ENCODE measurements around the gene TMEM134. TPM values are rescaled to one million over a fixed set of nuclear protein-coding genes. Genes with fewer than 3 reads are reported as not detected.

Gene TMEM134
- polyA plus RNA-seq, 4 donors: 70.3 to 119 (median 71.2) TPM

DNA sequence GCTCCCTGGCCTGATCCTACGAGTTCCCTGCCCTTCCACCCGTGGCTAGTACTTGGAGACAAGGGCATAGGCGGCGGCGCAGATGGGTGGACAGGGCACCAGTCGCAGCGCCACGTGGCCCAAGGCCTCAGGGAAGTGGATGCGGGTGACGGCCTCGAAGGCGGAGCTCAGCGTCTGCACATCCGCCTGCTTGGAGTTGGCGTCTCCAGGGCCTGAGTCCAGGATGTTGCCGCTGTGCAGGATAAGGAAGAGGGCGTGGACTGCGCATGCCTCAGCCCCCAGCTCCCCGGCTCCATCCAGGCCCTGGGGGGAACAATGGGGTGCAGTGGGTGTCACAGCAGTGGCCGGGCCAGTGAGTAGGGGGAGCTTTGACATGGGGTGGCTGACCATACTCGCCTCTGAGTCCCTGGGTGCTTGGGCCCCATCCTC is 29.5 kb upstream of the TMEM134 start:
- Histone ChIP-seq H3K36me3 (ENCODE audit: control insufficient read depth in 3 of 3, insufficient read depth in 2 of 3, low read depth in 1 of 3, low read length in 3 of 3) (peaks cover 14 to 92% (median 14%) of the 10 kb centered on the region in 3 donors), H3K4me1 (ENCODE audit: control insufficient read depth in 3 of 3, insufficient read depth in 2 of 3, low read depth in 1 of 3, low read length in 2 of 3) (peaks cover 0 to 13% (median 2%) of the 10 kb centered on the region in 3 donors), H3K4me3 (ENCODE audit: low read depth in 1 of 3, low read length in 3 of 3) (no peak overlapping the region), H3K27ac (ENCODE audit: low read depth in 1 of 3, low read length in 2 of 3) (no peak overlapping the region), H3K9me3 (ENCODE audit: control insufficient read depth in 2 of 2, insufficient read depth in 1 of 2, low read depth in 1 of 2, low read length in 1 of 2) (no peaks in the 10 kb centered on the region), H3K27me3 (ENCODE audit: control insufficient read depth in 3 of 3, insufficient read depth in 3 of 3, low read length in 3 of 3) (no peaks in the 10 kb centered on the region)
- whole genome bisulfite sequencing, 3 donors: 89 to 94% (median 89%) methylated on average over 21 of the region's 21 CpGs
- FAIRE-seq (no peak), DNase-seq (no peak)

DNA sequence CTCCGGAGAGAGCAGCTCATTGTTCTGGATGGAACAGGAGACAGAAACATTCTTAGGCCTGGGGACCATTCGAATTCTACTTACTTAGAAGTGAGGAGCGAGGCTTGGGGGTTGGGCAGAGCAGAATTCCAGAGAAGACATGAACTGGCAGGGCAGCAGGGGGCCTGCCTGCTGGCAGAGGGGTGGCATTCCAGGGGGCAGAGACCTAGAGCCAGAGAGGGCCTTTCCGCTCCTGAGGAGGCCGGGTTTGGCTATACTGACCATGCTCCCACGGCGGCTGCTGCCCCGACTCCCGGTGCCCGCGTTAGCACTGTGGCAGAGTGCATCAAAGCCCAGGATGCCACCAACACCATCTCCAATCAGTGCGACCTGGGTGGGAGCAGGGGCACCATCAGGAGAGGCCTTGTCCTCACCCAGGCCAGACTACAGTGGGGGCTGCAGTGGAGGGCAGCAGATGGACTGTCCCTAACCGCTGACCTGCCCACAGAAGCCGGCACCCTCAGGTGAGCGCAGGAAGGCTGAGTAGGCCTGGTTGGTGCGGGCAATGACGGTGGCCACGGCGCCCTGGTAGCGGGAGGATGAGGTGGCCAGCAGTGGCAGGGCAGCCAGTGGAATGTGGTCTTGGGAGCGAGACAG is 28.7 kb upstream of the TMEM134 start:
- Histone ChIP-seq H3K4me3 (ENCODE audit: low read depth in 1 of 3, low read length in 3 of 3) (no peak overlapping the region), H3K9me3 (ENCODE audit: control insufficient read depth in 2 of 2, insufficient read depth in 1 of 2, low read depth in 1 of 2, low read length in 1 of 2) (no peaks in the 10 kb centered on the region), H3K27ac (ENCODE audit: low read depth in 1 of 3, low read length in 2 of 3) (no peak overlapping the region), H3K27me3 (ENCODE audit: control insufficient read depth in 3 of 3, insufficient read depth in 3 of 3, low read length in 3 of 3) (no peaks in the 10 kb centered on the region), H3K4me1 (ENCODE audit: control insufficient read depth in 3 of 3, insufficient read depth in 2 of 3, low read depth in 1 of 3, low read length in 2 of 3) (peaks cover 0 to 7% (median 0%) of the 10 kb centered on the region in 3 donors), H3K36me3 (ENCODE audit: control insufficient read depth in 3 of 3, insufficient read depth in 2 of 3, low read depth in 1 of 3, low read length in 3 of 3) (peaks cover 14 to 94% (median 21%) of the 10 kb centered on the region in 3 donors)
- DNase-seq (no peak), FAIRE-seq (no peak)
- WGBS, 3 donors: 94 to 97% (median 96%) methylated on average over 21 of the region's 21 CpGs

DNA sequence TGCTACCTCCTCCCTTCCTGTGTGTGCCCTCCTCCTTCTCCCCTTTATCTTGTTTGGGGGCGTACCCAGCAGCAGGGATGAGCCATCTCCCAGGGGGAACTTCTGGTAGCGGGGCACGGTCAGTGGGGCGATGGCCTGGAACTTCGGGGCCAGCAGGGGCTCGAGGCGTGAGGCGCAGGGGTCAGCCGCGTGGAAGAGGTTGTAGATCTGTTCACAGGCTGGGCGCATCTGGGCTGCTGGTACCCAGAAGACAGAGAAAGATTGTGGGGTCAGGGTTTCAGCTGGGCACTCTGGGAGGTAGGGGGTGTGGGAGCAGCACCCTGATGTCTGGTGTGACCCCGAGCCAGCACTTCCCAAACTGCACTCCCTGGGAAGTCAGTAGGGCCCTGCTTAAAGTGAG is 27.1 kb upstream of the TMEM134 start:
- Histone ChIP-seq H3K4me3 (ENCODE audit: low read depth in 1 of 3, low read length in 3 of 3) (no peak overlapping the region), H3K27me3 (ENCODE audit: control insufficient read depth in 3 of 3, insufficient read depth in 3 of 3, low read length in 3 of 3) (no peaks in the 10 kb centered on the region), H3K27ac (ENCODE audit: low read depth in 1 of 3, low read length in 2 of 3) (no peak overlapping the region), H3K36me3 (ENCODE audit: control insufficient read depth in 3 of 3, insufficient read depth in 2 of 3, low read depth in 1 of 3, low read length in 3 of 3) (peaks cover 12 to 94% (median 34%) of the 10 kb centered on the region in 3 donors), H3K9me3 (ENCODE audit: control insufficient read depth in 2 of 2, insufficient read depth in 1 of 2, low read depth in 1 of 2, low read length in 1 of 2) (no peaks in the 10 kb centered on the region), H3K4me1 (ENCODE audit: control insufficient read depth in 3 of 3, insufficient read depth in 2 of 3, low read depth in 1 of 3, low read length in 2 of 3) (peaks cover 0 to 1% (median 0%) of the 10 kb centered on the region in 3 donors)
- FAIRE-seq (no peak), DNase-seq (no peak)
- WGBS, 3 donors: 93 to 97% (median 96%) methylated on average over 12 of the region's 12 CpGs

DNA sequence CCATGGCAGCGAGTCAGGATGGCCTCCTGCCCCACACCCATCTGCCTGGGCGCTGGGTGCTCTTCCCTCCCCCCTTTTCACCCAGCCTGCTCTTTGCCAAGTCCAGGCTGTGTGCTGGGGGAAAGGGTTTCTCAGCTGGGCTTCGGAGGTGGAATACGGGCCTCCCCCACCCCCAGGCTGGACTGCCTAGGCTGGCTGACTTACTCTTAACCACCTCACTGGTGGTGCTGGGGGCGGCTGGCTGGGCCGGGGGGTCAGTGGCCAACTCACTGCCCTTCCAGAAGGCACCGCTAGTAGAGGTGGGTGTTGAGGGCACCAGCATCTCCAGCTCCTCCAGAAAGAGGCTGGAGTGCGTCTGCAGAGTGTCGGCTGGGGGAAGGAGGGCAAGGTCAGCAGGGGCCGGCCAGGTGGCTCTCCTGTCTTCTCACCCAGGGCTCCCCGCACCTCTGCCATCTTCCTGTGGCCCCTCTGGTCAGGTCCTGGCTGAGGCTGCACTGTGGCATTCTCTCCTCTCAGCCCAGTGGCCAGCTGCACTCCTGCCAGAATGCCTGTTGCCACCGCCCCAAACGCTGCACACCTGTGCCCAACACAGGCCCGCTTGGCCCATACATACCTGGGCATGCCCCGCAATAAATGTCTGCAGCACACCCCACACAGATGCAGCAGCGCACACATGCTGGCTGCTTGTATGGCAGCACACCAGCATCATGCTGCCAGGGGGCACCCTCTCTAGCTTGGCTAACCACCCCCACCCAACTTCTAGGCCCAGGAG is 26.4 kb upstream of the TMEM134 start:
- no peaks in the 10 kb centered on the region for H3K4me1 ChIP-seq (ENCODE audit: control insufficient read depth in 3 of 3, insufficient read depth in 2 of 3, low read depth in 1 of 3, low read length in 2 of 3)
- H3K9me3 ChIP-seq (ENCODE audit: control insufficient read depth in 2 of 2, insufficient read depth in 1 of 2, low read depth in 1 of 2, low read length in 1 of 2): no peaks in the 10 kb centered on the region
- DNase-seq (no peak), FAIRE-seq (no peak)
- no peaks in the 10 kb centered on the region for H3K27me3 ChIP-seq (ENCODE audit: control insufficient read depth in 3 of 3, insufficient read depth in 3 of 3, low read length in 3 of 3)
- WGBS, 3 donors: 89 to 94% (median 93%) methylated on average over 15 to 16 of the region's 16 CpGs
- no peak overlapping the region for H3K4me3 ChIP-seq (ENCODE audit: low read depth in 1 of 3, low read length in 3 of 3)
- peaks cover 12 to 98% (median 34%) of the 10 kb centered on the region in 3 donors for H3K36me3 ChIP-seq (ENCODE audit: control insufficient read depth in 3 of 3, insufficient read depth in 2 of 3, low read depth in 1 of 3, low read length in 3 of 3)
- H3K27ac ChIP-seq (ENCODE audit: low read depth in 1 of 3, low read length in 2 of 3): no peak overlapping the region

DNA sequence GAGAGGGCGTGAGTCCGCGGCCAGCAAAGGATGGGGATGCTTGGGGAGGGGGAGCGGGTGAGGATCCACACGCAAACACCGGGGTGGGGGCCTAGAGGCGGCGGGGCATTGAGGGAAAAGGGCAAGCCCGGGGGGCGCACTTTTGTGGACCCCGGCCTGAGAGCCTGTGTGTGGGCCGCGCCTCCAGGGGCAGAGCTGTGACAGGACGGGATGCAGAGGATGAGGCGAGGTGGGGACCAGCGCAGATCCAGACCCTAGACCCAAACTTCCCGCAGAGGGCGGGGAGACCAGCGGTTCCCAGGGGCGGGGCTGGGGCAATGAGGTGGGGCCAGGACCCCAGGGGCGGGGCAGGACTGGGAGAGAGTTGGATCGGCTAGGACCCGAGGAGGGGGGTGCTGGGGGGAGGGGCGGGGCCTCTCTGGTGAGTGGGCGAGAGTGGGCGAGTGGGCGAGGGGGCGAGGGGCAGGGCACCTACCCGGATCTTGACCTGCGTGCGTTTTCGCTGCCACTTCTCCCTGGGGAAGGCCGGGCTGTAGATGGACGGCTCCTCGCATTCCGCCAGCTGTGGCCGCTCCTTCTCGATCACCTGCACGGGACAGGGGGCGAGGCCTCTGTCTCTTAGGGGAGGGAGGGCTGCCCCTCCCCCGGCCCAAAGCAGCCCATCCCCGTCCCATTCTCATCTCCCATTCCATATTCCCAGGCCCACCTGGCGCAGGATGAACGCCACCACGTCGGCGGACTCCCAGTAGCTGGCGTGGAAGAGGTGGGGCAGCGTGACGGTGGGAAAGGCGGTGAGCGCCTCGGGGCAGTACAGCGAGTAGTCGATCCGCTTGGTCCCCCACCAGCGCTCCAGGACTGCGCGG is 25.6 kb upstream of the TMEM134 start:
- Histone ChIP-seq H3K27ac (ENCODE audit: low read depth in 1 of 3, low read length in 2 of 3) (no peak overlapping the region), H3K4me1 (ENCODE audit: control insufficient read depth in 3 of 3, insufficient read depth in 2 of 3, low read depth in 1 of 3, low read length in 2 of 3) (no peaks in the 10 kb centered on the region), H3K27me3 (ENCODE audit: control insufficient read depth in 3 of 3, insufficient read depth in 3 of 3, low read length in 3 of 3) (no peaks in the 10 kb centered on the region), H3K4me3 (ENCODE audit: low read depth in 1 of 3, low read length in 3 of 3) (no peak overlapping the region), H3K9me3 (ENCODE audit: control insufficient read depth in 2 of 2, insufficient read depth in 1 of 2, low read depth in 1 of 2, low read length in 1 of 2) (no peaks in the 10 kb centered on the region), H3K36me3 (ENCODE audit: control insufficient read depth in 3 of 3, insufficient read depth in 2 of 3, low read depth in 1 of 3, low read length in 3 of 3) (peaks cover 12 to 98% (median 35%) of the 10 kb centered on the region in 3 donors)
- FAIRE-seq: no peak
- 92 to 96% (median 94%) methylated on average over 47 to 59 of the region's 59 CpGs for WGBS, 3 donors
- DNase-seq: no peak

DNA sequence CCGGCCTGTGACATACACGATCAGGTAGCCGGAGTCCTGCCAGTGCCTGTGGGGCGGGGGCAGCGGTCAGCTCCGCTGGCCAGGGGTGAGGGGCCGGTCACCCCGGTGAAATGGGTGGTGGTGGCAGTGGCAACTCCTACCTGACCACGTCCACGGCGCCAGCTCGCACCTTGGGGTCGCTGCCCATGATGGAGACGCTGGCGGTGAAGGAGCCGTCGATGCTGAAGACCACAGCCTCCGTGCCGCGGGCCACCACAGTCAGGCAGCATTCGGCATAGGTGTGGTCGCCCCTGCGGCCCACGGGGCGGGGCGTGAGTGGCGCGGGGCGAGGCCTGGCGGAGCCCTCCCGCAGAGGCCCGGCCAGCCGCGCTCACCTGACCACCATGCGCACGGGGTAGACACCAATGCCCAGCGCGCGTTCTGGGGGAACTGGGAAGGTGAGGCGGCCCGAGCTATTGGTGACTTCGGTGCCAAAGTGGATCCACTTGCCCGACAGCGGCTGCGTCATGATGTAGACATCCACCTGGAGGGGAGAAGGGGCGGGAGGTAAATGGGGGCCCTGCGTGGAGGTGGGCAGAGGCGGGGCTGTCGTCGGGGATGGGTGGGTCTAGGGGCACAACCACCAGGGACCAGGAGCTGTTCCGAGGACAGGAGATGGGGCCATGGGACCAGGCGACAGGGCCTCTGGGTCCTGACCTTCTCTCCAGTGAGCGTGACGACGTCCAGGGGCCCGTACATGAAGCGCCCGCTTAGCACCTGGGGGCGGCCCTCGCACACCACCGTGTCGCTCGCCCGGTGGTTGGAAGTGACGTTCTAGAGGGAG is 24.7 kb upstream of the TMEM134 start:
- FAIRE-seq: no peak

DNA sequence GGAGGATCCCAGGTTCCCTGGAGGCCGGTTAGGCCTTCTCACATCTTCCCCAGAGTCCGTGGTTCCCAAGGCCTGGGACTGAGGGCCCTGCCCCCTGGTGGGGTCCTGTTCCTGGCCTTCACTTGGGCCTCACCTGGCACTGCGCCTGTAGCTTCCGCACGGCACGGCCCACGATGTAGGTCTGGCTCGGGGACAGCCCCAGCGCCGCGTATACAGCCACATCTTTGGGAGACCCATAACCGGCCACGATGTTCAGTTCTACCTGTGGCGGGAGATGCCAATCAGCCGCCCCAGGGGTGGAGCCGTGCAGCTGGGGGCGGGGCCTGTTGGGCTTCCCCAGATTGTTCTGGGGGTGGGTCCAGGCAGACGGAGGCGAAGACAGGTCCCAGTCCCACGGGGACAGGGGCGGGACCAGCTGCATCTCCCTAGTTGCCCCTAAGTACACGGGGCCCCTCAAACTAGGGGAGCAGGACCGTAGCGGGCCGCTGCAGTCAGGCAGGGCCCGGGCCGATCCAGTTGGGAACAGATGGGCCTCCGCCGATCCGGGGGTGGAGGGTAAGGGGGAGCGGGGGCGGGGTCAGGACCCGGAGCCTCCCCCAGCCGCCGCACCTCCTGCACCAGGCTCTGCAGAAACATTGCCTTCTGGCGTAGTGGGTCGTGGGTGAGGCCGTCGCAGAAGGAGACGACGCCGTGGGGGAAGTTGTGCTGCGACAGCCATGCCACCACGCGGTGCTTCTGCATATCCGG is 23.9 kb upstream of the TMEM134 start:
- Histone ChIP-seq H3K4me1 (ENCODE audit: control insufficient read depth in 3 of 3, insufficient read depth in 2 of 3, low read depth in 1 of 3, low read length in 2 of 3) (no peaks in the 10 kb centered on the region), H3K27me3 (ENCODE audit: control insufficient read depth in 3 of 3, insufficient read depth in 3 of 3, low read length in 3 of 3) (no peaks in the 10 kb centered on the region), H3K9me3 (ENCODE audit: control insufficient read depth in 2 of 2, insufficient read depth in 1 of 2, low read depth in 1 of 2, low read length in 1 of 2) (no peaks in the 10 kb centered on the region), H3K27ac (ENCODE audit: low read depth in 1 of 3, low read length in 2 of 3) (no peak overlapping the region), H3K4me3 (ENCODE audit: low read depth in 1 of 3, low read length in 3 of 3) (no peak overlapping the region), H3K36me3 (ENCODE audit: control insufficient read depth in 3 of 3, insufficient read depth in 2 of 3, low read depth in 1 of 3, low read length in 3 of 3) (peaks cover 7 to 99% (median 36%) of the 10 kb centered on the region in 3 donors)
- WGBS, 3 donors: 84 to 91% (median 88%) methylated on average over 41 to 46 of the region's 46 CpGs
- DNase-seq: no peak
- no peak for FAIRE-seq

More for the DNA sequence above, 24.7 kb upstream of the TMEM134 start:
- H3K4me3 ChIP-seq (ENCODE audit: low read depth in 1 of 3, low read length in 3 of 3): no peak overlapping the region
- WGBS, 3 donors: 94 to 98% (median 95%) methylated on average over 56 to 65 of the region's 65 CpGs
- H3K36me3 ChIP-seq (ENCODE audit: control insufficient read depth in 3 of 3, insufficient read depth in 2 of 3, low read depth in 1 of 3, low read length in 3 of 3): peaks cover 12 to 99% (median 36%) of the 10 kb centered on the region in 3 donors
- DNase-seq: no peak
- H3K9me3 ChIP-seq (ENCODE audit: control insufficient read depth in 2 of 2, insufficient read depth in 1 of 2, low read depth in 1 of 2, low read length in 1 of 2): no peaks in the 10 kb centered on the region
- no peak overlapping the region for H3K27ac ChIP-seq (ENCODE audit: low read depth in 1 of 3, low read length in 2 of 3)
- no peaks in the 10 kb centered on the region for H3K27me3 ChIP-seq (ENCODE audit: control insufficient read depth in 3 of 3, insufficient read depth in 3 of 3, low read length in 3 of 3)
- H3K4me1 ChIP-seq (ENCODE audit: control insufficient read depth in 3 of 3, insufficient read depth in 2 of 3, low read depth in 1 of 3, low read length in 2 of 3): no peaks in the 10 kb centered on the region
